Mesenteric fat pad (tissue), 1 donor: ENCODE measurements around the gene RAB23. TPM values are rescaled to one million over a fixed set of nuclear protein-coding genes. Genes with fewer than 3 reads are reported as not detected.

Experiments used
- DNase-seq: peaks from one replicate; pipeline ENCODE4 v3.0.0-alpha.2; 2020; ENCODE audit warnings: low spot score
- long read RNA-seq: library from polyadenylated mRNA; unstranded; transcript quantifications from one replicate; pipeline ENCODE4 v2.0.0, GENCODE V29; 2020
- total RNA-seq: library from RNA; stranded (reverse); fragmentation: NEBNext Ultra II Directional; extraction: Animal tissue kit (Norgen Biotek cat#: 25700); gene quantifications from one replicate; pipeline ENCODE4 v1.2.1, GENCODE V29; 2021
- donor health status: DM: yes; HTN: yes; CAD: no.

RAB23 gene
- 9.4 TPM for total RNA-seq
- long read RNA-seq, full-length matches to known transcripts, result 2 of 4 reads
- long read RNA-seq, partial matches to known transcripts, result 0 of 4 reads
- long read RNA-seq, other reads (novel, unspliced or antisense), result 2 of 4 reads

DNA sequence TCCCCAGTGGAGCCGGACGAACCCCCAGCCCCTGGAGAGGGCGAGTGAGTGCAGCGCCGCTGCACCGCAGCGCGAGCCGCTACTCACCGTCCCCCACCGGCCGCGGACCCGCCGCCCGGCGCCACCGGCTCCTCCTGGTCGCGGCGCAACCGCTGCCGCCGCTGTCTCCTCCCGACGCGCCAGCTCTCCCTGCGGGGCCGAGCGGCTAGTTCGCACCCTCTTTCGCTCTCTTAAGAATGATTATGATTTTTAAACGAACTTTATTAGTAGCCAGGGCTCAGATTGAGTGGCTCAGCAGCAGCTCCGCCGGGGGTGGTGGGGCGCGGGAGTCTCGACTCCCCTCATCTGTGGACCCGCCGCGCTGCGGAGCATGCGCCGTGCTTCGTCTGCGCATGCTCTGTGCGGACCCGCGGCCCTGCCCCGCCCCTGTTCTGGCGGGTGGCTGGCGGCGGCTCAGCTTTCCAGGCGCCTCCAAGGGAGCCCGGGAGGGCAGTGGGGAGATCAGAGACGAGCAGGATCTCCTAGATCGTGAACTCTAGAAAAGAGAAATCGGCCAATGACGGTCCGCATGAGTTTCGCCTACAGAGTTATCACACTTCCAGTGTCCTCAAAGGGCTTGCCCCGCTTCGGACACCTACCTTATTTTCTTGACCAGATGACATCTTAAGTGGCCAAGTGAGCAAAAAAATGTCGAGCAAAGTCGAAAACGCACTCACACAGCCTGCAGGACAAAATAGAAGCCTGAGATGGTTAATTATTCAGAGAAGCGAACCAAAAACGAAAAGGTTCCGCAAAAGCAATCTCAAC, at the start of gene RAB23:
Gene RAB23 (minus strand): TSS at position 372 of the 807 bp plus-strand sequence. CDS start 11,927 bp downstream, outside the sequence.
- peak; percentile 95 for DNase-seq

DNA sequence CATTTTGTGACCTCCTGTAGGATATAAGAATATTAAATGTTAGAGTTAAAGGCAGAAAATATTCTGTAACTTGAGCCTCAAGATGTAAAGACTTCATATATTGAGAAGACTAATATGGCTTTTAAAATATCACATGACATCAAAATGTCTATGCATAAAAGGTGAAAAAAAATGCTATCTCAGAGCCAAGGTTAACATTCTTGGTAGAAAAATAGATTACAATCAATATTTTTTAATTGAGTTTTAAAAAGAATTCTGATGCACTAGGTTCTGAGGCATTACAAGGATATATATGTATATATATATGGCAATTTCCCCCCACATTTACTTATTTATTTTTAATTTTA, 46.2 kb upstream of the RAB23 start:
- DNase-seq, result no peak

DNA sequence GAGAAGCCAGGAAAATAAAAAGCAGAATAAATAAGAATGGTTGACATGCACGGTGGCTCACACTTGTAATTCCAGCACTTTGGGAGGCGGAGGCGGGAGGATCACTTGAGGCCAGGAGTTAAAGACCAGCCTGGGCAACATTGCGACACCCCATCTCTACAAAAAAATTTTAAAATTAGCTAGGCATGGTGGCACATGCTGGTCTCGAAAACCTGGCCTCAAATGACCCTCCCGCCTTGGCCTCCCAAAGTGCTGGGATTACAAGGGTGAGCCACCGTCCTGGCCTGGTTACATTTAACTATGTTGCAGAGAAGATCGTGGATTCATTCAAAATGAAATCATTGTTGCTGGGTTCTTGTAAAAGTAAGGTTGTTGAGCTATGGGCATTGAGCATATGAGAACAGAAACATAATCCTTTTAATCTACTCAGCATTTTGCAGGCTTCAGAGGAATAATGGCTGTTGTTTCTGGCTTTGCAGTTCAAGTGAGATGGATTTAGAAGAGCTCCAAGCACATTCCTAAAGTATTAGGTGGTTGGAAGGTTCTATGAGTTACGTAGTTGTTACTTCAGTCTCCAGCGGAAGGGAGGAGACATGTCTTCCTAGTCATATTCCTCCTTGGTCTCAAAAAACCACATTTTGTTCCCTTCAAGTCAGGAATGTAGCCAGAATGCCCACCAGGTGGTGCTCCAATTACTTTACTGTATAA, 45.6 kb upstream of the RAB23 start:
- DNase-seq, result no peak

DNA sequence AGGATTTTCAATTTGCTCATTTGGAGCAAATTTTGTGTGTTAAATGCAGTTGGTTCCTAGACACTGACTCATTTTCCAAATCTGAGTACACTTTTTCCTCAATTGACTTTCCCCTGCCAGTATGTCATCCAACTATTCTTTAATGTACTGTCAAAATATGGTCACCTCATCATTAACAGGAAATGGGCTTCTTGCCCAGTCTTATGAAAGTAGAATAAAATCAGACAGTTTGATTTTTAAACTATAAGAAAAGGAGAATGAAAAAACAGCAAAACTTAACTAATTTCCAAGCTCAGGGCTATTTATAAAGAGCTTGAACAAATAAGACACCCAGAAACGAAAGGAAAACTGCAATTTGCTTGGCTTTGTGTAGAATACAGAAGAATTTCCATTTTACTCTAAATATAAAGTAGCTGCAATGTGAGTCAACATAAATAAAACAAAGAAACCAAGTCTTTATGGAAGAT, 43.7 kb upstream of the RAB23 start:
- no peak for DNase-seq

DNA sequence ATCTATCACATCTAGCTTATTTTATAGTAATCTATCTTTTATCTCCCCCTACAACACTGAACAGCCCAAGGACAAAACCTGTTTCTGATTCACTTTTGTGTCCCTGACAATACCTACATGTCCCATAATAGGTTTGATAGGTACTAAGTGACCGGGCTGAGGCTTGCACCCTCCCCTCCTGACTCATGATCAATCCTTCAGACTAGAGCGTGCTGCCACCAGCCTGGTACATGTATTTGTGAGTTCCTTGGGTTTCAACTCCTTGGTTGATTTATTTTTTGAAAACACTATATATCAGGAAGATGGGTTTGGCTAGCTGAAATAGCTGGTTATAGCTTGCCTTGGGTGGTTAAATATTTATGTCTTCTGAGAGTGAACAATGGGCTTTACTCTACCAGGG, 41.6 kb upstream of the RAB23 start:
- no peak for DNase-seq

DNA sequence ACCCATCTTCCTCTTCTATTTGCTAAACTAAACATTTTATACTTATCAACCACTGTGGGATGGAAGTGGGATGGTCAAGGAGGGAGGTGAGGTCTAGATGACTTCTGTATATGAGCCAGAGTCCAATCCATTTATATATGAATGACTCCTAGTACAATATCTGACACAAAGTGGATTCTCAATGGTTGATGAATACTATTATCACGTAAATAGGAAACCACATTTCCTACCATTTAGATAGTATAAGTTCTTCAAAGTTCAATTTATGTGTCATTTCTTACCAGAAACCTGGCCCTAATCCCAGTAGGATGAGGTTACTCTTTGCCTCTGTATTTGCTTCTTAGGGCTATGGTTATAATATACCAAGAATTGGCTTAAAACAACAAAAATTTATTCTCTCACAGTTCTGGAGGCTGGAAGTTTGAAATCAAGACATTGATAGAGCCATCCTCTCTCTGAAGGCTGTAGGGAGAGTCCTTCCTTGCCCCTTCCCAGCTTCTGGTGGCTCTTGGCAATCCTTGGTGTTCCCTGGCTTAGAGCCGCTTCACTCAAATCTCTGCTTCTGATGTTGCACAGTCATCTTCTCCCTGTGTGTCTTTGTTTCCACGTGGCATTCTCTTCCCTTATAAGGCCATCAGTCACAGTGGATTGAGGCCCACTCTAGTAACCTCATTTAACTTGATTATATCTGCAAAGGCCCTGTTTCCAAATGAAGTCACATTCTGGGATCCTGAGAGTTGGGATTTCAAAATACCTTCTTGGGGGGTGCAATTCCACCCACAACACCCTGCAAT, 41.0 kb upstream of the RAB23 start:
- DNase-seq, result no peak

DNA sequence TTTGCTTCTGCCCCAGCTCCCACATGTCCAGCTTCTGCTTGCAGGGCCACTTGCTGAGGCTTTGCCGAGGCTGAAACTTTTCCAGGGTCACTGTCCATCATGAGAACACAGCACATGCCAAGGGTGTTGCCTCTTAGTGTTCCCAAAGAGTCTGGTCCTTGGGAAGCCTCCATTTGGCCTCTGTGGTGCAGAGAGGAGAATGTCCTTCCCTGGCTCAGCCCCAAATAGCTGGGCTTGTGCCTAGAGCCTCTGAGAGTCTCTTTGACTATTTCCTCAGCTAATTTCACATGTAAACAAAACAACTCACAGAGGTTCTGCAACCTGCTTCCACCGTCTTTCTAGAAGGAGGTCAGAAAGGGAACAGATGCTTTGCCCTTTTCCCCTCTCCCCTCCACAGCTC, 40.4 kb upstream of the RAB23 start:
- DNase-seq, result no peak

DNA sequence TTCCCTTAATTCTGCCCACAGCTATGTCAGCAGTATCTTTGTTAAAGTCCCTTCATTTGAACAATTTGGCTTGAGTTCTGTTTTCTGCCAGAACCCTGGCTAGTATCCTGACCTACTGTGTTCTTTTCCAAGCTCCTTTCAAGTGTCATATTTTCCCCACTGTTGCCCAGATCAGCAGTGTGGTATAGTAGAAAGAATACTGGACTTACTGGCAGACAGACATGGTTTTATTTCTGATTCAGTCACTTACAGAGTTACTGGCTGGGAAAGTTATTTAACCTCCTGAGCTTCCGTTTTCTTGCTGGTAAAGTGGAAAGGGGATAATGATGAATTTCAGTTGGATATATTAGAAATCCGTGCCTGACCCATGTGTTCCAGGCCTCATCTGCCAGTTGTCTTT, 39.8 kb upstream of the RAB23 start:
- no peak for DNase-seq

DNA sequence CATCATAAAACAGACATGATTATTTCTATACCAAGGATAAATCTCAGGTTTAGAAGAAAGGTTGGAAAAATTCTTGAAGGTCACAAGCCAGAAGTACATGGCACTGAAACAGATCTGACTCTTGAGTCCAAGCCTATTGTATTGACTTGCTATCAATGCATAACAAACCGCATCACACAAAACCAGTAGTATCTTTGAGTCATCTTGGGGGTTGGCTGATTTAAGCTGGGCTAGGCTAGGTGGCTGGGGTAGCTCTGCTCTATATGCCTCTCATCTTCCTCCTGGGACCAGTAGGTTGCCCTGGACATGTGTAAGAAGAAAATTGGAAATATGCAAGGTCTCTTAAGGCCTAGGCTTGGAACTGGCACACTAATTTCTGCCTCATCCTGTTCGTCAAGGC, 37.0 kb upstream of the RAB23 start:
- DNase-seq, result no peak

DNA sequence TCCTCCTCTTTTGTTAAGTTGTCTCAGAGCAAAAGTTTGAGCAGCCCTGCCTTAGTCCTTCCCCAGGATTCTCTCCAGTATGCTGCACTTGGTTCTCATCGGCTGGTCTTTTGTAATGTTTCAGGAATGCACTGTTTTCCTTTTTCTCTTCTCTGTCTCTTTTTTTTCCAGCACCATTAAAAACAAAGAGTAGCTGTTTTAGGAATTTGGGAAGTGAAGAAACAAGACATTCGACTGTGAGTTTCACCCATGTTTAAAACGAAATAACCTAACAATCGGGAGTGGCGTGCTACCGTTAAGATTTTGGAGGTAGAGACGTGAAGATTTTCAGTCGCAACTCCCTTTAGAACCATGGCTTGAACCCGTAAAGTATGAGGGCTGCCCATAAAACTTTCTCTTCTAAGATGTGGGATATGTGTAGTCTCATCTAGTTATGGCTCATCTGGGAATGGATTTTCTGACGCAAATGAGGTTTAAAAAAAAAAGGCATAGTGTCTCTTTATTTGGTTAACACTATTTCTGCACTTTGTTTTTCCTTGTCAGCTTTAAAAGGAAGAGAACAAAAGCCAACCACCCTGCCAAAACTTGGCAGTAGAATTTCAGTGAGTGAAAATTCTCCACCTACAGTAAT, 35.9 kb upstream of the RAB23 start:
- no peak for DNase-seq

DNA sequence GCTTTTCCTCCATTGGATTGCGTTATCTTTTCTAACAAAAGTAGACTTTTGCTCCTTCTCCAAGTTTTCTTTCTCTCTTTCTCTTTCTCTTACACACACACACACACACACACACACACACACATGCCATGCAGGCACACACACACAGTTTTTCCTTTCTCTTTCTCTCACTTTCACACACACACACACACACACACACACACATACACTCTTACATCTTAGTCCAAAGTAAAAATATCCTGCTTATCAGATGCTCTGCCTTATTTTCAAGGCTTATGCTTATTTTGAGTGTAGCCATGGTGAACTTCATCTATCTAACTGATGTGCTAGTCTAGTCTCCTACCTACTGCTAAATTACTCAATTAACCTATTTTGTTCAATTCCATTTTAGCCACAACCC, 34.4 kb upstream of the RAB23 start:
- DNase-seq, result no peak

DNA sequence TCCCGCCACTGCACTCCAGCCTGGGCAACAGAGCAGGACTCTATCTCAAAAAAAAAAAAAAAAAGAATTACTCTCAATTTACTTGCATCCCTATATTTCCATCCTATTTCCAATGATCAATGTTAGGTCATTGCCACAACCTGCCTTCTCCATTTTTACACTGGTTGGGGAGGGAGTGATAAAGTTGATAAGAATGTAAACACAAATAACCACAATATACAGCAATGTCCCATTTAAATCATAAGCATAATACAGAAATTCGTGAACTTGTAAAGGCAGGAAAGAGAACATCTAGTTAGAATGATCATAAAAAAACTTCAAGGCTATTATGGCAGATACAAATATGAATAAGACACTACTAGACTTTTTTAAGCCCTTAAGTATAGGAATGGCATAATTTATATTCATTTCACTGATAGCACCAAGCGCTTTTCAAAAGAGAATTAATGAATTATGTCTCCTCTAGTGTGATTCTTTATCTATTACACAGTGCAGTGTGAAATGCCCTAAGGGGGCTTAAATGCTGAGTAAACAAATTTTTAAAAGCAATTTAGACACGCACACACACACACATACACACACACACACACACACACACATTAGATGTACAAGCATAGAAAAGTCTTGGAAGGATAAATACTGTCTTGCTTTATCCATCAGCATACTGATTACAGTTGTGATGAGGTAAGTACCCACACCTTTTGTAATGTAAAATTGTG, 33.5 kb upstream of the RAB23 start:
- DNase-seq, result no peak

DNA sequence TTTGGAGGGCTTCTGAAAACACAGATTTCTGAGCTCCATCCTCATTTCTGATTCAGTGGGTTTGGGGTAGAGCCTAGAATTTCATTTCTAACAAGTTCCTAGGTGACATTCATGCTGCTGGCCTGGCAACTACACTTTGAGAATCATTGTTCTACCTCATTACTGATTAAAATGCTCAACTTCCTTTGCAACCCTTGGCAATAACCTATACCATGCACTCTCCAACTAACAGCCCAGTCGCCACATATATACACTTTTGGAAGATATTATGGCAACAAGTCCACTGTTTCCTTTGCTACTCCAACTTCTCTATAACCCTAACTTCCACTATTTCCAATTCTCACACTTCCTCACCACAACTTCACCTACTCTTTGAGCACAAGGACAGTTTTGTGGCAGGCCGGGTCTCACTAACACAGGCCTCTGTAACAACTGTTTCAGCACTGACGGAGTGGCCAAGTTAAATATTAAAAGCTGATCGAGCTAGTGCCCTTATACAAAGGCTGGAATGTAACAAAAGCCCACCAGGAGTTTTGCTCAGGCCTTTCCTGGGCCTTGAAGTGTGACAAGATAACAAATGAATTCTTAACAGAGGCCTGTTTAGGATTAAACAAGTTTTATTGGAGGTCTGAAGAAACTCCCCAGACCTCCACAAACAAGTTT, 32.1 kb upstream of the RAB23 start:
- no peak for DNase-seq

DNA sequence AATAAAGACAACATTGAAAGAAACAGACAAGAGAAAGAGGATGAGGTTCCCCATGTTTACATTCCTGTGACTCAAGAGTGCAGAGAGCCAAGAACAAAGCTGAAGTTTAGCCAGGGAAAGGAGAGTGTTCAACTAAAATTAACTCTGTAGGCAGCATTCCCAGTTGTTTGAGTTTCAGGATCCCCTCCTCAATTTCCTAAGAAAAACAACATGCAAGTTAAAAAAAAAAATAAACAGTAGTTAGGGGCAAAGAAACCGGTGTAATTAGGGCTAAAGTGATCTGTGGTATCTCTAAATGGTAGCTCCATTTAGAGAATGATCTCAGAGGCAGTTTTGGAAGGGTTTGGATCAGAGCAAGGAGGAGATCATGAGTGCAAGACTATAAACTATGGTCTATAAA, 30.9 kb upstream of the RAB23 start:
- no peak for DNase-seq

DNA sequence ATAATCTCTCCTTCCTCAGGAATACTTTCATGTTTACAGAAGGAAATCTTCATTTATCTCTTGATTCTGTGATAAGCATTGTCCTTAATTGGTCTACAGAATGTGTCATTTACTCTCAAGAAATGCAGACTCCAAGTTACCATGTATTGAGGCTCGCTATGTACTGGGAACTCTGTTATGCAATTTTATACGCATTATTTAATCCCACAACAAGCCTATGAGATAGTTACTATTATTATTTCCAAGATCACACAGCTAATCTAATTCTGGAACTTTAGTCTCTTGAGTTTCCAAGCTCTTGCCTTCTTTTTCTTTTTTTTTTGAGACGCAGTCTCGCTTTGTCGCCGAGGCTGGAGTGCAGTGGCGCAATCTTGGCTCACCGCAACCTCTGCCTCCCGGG, 30.0 kb upstream of the RAB23 start:
- DNase-seq, result no peak

DNA sequence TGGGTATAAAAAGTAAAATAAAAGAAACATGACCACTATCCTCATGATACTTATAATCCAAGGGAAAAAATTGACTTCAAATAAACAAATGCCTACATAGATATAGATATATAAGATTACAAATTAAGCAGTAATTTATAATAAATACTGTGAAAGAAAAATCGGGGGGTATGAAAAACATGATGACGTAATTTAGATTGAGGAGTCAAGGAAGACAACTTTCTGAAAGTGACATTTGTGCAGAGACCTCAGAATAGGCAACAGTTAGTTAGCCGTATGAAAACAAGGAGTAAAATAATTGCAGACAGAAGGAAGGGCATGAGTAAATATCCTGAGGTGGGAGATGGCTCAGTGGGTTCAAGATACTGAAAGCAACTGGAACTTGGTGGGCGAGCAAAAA, 28.2 kb upstream of the RAB23 start:
- DNase-seq, result no peak

DNA sequence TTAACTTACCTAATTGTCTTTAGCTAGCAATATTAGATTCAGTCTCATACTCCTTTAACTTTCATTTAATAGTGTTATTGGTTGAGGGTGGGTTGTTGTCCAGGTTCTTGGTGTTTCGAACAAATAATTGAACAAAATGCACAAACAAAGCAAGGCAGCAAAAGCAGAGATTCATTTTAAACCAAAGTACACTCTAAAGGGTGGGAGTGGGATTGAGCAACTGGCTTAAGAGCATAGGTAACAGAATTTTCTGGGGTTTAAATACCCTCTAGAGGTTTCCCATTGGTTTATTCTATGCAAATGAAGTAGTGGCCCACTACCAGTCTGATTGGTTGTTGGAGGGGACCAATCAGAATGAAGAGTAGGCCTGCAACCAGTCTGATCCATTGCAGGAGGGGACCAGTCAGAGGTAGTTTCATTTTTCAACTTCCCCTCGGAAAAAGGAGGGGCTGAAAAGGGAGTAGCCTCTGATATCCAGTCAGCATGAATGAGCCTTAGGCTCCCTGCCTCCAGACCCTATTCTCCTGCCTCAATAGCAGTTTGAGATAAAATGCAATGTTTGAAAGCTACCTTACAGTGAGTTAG, 26.3 kb upstream of the RAB23 start:
- DNase-seq, result no peak

DNA sequence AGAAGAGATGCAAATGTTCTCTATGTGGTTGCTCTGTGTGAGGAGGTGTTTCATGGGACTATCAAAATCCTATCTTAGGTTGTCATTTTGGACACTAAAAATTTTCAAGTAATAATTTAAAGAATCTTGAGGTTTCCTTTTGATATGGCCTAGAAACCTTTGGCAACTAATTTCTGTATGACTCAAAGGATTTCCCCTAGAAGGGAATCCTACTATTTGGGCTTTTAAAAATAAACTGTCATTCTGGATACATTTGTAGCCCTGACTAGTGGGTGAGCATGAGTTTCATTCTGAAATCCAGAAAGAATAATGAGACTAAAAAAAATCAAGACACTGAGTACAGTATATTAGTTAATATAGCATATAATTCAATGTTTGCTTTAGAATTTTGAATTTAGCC, 25.5 kb upstream of the RAB23 start:
- DNase-seq, result no peak

DNA sequence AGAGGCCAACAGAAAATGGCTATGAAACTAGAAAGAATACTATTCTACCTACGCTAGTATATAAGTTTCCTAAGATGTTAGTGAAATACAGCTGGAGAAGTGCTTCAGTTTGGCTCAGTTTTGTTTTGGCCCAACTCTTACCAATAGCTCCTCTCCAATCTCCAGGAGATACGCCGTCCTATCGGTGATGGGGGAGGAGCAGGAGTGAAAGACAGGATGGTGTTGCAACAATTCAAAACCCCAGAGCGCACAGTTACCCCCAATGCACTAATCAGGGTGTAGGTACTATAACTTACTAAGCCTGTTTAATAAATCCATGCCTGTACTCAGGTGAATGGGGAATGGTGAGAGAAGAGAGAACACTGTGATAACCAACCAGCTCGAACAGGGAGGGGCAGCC, 24.2 kb upstream of the RAB23 start:
- no peak for DNase-seq

DNA sequence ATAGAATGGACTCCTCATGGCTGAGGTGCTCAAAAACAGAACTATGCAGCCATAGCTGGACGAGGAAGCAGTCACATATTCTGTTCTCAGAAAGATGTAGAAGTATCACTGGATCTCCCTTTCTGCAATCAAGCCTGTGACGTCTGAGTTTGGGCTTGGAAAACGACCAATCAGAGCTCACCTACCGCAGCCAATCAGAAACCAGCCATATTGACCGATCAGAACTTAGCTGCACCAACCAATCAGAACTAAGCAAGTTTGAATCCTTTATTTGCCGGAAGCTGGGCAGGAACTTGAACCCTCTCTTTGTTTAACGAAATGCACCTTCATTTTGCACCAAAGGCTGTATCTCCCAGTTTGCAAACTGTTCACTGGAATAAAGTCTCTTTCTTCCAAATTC, 21.8 kb upstream of the RAB23 start:
- DNase-seq, result no peak
